Thyroid gland (tissue), 4 donors: ENCODE results near the gene FHIT.

ENCODE experiments used
- CTCF ChIP-seq, 6 experiments: fragments of 200-600 bp in 3 of 6; fragments of 450-650 bp in 3 of 6; sonication (generic) in 3 of 6; IDR thresholded peaks; one replicate each; pipeline ENCODE4 v1.5.1; 2016 to 2019; ENCODE audit warnings: antibody characterized with exemption in 6 of 6, mild to moderate bottlenecking in 2 of 6, inconsistent platforms in 1 of 6, moderate library complexity in 1 of 6
- POLR2A ChIP-seq, 2 donors: fragments of 450-650 bp; IDR thresholded peaks; one replicate each; pipeline ENCODE4 v1.6.1; 2017; ENCODE audit warnings: antibody characterized with exemption in 2 of 2, mild to moderate bottlenecking in 2 of 2, moderate library complexity in 1 of 2

GRCh38 chr3:60330107-60330506 is 921.1 kb downstream of the FHIT start:
- no peak for TF ChIP-seq POLR2A (IDR thresholded peaks at IDR 0.05)
- no peak for TF ChIP-seq CTCF (IDR thresholded peaks at IDR 0.05)
